ENCODE results near the gene DDRGK1.
"Not testable (repeated sequence)": the region's sequence is repeated elsewhere in the genome, so short reads cannot be mapped to it uniquely, and the experiment has no call there.

The DDRGK1 gene

GRCh38 chr20:3192226-3193015 lies 12.1 kb downstream of the DDRGK1 start:
- H3K4me3 ChIP-seq (ENCODE audit: low read length), result no peak overlapping the region
- no peak for DNase-seq (ENCODE audit: low read depth)
- no peak for TF ChIP-seq CTCF (conservative IDR thresholded peaks at IDR 0.05; ENCODE audit: low read depth, low read length)

- DNase-seq (ENCODE audit: low read depth), result no peak
- H3K4me3 ChIP-seq (ENCODE audit: low read length), result no peak overlapping the region
- no peak for TF ChIP-seq CTCF (conservative IDR thresholded peaks at IDR 0.05; ENCODE audit: low read depth, low read length)
Observed at GRCh38 chr20:3190681-3191111, 13.8 kb downstream of the DDRGK1 start.

- H3K4me3 ChIP-seq (ENCODE audit: low read length), result no peak overlapping the region
- no peak for DNase-seq (ENCODE audit: low read depth)
- no peak for TF ChIP-seq CTCF (conservative IDR thresholded peaks at IDR 0.05; ENCODE audit: low read depth, low read length)
Observed at GRCh38 chr20:3189561-3190131, 14.8 kb downstream of the DDRGK1 start.

- no peak overlapping the region for H3K4me3 ChIP-seq (ENCODE audit: low read length)
- TF ChIP-seq CTCF (conservative IDR thresholded peaks at IDR 0.05; ENCODE audit: low read depth, low read length), result no peak
- no peak for DNase-seq (ENCODE audit: low read depth)
Observed at GRCh38 chr20:3188823-3189413, 15.6 kb downstream of the DDRGK1 start.

GRCh38 chr20:3187861-3188260 lies 16.6 kb downstream of the DDRGK1 start:
- not testable (repeated sequence) for DNase-seq (ENCODE audit: low read depth); H3K4me3 ChIP-seq (ENCODE audit: low read length)

- TF ChIP-seq CTCF (conservative IDR thresholded peaks at IDR 0.05; ENCODE audit: low read depth, low read length), result no peak
- DNase-seq (ENCODE audit: low read depth), result no peak
Observed at GRCh38 chr20:3183896-3184612, 20.4 kb downstream of the DDRGK1 start.

GRCh38 chr20:3182429-3182828 lies 22.1 kb downstream of the DDRGK1 start:
- not testable (repeated sequence) for H3K4me3 ChIP-seq (ENCODE audit: low read length); DNase-seq (ENCODE audit: low read depth)

More at GRCh38 chr20:3183896-3184612, 20.4 kb downstream of the DDRGK1 start:
- H3K4me3 ChIP-seq (ENCODE audit: low read length), result no peak overlapping the region
